HG03378 (cell line): Measurements from ENCODE around the gene ANKRD63.

Experiments
- ATAC-seq: cut with Tn5 transposase; IDR thresholded peaks from one replicate; pipeline ENCODE4 v1.9.1; 2021; ENCODE audit warnings: mild to moderate bottlenecking, moderate library complexity; ENCODE audit not compliant: unreplicated experiment

Gene ANKRD63

DNA sequence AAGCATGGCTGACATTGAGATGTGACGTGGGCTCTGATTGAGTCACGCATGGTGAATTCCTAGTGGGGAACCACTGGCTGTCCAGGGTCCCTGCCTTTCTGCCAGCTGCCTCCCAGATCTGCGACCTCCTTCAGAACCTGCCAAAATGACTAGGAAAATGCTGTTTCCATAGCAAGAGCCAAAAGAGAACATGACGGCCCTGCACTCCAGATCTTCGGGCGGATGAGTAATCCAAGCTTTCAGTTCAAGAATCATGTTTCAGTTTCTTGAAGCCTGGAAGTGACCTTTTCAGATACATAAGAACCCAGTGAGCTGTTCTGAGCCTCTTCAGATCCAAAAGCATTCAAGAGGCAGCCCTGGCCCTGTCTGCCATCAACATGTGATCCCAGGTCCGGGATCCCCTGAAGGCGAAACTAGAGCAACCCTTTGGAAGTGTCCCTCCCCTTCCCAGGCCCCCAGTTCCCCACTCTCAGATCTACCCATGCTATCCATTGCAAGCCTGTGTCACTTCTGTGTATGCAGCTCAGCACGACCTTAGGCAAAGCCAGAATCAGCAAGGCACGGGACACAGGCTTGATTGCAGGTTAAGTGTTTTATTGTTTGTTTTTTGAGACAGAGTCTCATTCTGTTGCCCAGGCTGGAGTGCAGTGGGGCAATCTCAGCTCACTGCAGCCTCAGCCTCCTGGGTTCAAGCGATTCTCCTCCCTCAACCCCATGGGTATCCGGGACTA is 19.7 kb downstream of the ANKRD63 start:
- no peak for ATAC-seq

DNA sequence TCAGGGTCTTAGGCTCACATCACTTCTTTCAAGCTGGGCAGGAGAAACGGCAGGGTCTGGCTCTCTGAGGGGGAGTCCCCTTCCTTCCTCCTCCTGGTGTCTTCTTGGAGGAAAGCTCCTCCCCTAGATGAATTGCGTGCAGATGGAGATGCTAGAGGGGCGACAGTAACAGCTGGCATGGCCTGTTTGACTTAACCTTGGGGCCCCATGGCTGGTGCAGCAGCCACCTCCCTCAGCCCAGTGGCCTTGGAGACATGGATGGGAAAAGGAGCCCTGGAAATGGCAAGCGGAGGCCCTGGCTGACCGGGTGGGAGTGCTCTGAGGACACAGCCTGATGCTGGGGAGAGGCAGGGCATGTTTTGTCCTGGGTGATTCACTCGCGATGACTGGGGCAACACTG is 23.8 kb downstream of the ANKRD63 start:
- no peak for ATAC-seq

DNA sequence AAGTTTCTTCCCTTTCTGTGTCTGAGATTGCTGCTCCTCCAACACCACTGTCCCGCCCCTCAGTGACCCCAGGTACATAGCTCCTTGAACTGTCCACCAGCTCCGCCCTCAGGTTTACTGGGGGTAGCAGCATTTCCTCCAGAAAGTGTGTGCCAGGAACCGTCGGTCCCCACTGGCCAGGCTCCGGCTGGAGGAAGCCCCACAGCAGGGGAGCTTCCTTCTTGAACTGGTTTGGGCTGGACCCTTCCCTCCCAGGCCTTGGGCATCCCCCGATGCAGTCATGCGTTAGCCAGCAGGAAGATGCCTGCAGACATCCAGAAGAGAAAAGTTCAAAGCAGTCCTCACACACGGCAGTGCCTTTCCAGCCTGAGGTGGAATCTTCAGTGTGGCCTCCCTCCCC is 24.3 kb downstream of the ANKRD63 start:
- ATAC-seq = no peak

GRCh38 chr15:40257656-40258450 is 25.0 kb downstream of the ANKRD63 start:
- no peak for ATAC-seq

GRCh38 chr15:40256638-40257235 is 26.1 kb downstream of the ANKRD63 start:
- ATAC-seq = peak; percentile 50

DNA sequence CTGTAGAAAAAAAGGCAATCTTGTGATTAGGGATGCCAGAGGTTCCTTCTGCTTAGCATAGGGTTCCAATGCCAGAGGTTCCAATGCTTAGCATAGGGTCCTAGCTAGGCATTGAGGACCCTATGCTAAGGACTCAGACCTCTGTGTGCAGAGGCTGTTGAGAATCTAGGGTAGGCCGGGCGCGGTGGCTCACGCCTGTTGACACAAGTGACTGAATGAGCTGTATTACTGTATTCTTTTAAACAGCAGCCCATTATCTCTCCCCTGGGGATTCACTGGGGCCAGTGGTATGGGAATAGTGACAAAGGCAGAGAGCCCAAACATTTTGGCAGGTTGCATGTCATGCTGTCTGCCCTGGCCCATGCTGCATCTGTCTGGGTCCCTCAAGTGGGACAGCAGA is 27.8 kb downstream of the ANKRD63 start:
- no peak for ATAC-seq

GRCh38 chr15:40254452-40254851 is 28.4 kb downstream of the ANKRD63 start:
- ATAC-seq = no peak

- ATAC-seq = no peak
Observed at GRCh38 chr15:40253167-40253790, 29.6 kb downstream of the ANKRD63 start.

DNA sequence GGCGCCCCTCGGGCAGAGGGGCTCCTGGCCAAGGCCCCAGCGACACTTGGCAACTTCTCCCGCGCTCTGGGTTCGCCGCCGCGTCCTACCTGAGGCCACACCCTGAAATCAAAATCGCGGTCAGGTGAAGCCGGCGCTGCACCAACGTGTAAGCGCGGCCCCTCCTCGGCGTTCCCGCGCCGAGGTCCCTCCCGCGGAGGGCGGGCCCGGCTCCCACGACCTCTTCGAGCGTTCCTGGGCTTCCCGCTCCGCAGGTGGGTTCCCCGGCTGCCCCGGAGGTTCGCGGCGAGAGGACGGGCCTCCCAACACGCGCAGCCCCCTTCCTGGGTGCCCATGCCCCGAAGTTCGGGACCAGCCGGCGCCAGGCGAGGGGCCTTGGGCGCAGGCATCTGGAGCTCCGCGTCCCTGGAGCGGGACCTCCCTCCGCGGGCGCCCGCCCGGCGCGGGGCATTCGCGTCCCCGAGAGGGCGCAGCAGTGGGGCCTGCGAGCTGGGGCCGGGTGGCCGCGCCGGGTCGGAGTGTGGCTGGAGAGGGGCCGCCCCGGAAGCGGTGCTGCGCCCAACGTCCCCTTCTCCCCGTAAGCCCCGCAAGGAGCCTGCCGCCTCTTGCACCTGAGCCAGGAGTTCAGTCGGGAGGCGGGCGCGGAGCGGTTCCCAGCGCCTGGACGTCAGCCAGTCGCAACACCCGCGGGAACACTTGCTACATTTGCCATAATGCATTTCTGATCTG is 30.3 kb downstream of the ANKRD63 start:
- ATAC-seq = no peak

- ATAC-seq = no peak
Observed at GRCh38 chr15:40252141-40252437, 30.8 kb downstream of the ANKRD63 start.

DNA sequence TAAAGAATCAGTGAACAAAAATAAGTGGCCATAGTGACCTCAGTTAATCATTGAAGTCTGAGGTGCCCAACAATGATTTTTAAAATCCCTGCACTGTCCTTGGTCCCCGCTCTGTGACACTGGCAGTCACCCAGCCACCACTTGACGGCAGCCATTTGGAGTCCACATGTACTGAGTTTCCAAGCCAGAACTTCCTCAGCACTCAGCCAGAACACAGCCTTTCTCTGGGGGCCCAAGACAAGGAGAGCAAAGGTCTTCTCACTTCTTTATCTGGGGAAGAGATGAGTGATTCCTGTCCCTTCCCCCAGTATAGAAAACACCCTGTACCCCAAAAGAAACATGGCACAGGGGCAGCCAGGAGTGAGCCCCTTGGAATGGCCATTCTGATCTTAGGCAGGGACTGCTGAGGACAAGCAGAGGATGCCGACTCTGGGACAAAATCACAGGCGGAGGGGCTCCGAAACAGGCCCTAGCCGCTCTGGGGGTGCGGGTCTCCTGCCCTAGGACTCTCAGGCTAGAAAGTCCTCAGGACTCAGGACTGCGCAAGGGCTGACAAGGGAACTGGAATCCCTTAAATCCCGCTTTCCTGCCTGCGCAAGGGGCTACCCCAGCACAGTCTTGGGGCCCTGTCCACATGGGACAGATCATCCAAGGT is 31.3 kb downstream of the ANKRD63 start:
- ATAC-seq = no peak

DNA sequence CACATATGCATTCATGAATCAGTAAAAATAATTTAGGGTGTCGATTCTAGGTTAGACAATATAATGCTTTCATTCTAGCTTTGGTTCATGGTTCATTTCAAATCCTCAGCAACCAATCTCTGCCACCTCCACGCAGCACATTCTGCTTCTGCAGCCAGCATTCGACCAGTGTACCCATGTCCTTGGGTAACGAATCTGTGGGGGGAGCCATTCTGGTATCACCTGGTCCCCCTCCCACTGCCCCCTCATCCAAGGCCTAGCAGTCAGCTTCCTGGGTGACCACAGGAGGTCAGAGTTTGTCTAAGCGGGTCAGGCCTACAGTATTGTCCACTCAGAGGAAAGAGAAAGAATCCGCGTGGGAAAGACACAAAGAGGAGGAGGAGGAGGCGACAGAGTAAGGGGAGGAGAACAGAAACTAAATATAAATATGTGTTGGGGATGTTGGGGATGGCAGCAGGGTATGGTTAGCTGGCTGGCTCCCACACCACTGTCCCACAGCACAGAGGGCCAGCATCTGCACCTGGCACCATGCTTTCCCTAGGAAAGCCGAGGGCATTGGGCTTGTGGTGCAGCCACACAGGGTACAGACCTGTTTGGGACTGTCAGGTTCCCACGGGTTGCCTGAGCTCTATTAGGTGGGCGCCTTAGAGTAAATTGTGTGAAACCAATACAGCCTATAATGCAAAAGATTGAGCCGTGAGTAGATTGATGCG is 31.9 kb downstream of the ANKRD63 start:
- no peak for ATAC-seq

DNA sequence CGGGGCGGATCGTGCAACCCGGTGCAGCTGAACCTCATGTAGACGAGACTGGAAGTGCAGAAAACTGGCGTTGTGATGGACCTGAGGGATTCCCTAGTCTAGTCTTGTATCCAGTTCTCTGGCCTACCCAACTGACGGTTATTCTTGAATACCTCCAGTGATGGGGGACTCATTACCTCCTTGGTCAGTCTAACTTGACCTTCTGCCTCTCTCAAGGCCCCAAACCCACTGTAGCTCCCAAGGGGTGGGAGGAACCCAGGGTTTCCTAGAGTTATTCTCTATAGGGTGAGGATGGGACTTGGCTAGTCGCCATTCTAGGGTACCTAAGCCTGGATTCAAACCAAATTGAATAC is 32.6 kb downstream of the ANKRD63 start:
- no peak for ATAC-seq

DNA sequence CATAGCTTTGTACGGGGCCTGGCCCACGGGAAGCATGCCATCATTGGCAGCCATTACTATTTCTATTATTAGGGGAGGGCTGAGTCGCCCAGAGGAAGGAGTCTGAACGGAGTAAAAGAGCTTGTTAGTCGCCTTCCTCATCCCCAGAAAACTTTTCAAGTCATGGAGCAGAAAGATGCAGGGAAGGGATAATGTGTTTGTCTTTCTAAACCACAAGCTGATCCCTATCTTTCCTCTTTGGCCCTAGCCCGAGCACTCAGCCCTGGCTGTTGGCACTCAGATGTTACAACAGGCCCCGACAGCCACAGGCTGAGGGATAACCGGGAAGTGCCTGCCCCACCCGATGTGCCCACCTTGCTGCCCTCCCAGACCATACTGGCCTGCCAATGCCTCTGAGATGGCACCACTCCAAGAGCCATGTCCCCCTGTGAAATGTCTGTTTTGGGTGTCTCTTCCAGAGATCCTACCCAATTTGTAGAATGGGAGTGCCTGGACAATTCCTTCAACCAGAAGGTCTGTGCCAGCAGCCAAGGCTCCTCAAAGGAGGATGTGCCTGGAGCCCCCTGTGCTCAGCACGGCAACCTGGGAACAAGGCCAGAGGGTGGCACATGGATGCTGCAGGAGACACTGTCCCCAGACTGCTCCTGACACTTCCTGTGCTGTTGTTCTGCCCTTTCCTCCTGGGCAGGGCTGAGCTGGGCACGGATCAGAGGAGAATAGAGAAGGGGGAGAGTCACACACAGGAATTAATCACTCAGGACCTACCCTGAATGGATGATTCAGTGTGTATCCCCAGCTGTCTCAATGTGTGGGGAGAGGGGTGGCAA is 33.2 kb downstream of the ANKRD63 start:
- ATAC-seq = no peak

- ATAC-seq = no peak
Observed at GRCh38 chr15:40248006-40248783, 34.7 kb downstream of the ANKRD63 start.

DNA sequence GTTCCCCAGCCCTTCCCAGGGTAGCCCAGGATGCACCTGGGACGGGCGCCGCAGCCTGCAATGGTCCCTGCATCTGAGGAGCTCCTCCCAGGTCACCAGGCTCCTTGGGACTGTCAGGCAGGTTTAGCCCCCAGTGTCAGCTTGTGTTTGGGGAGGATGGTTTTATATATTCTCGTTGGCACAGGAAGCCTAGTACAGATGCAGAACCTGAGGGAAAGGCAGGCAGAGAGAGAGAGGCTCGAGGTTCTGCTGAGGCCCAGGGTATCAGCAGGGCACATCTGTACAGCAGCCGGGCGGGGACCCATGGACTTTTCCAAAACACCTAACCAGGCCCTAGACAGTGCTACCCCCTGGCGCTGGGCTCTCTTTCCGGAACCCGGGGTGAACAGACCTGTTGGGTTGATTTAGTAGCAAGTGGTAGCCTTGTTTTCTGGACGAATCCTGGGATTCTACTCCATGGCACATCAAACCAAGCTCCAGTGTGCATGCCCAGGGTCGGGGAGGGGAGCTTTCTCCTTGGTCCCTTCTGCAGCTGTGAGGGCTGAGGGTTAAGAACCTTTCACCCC is 35.4 kb downstream of the ANKRD63 start:
- no peak for ATAC-seq

- ATAC-seq = no peak
Observed at GRCh38 chr15:40246496-40247280, 36.2 kb downstream of the ANKRD63 start.
